ENCODE data around the gene SORBS1. TPM values are rescaled to one million over a fixed set of nuclear protein-coding genes. Genes with fewer than 3 reads are reported as not detected.

The SORBS1 gene
- total and polyA plus RNA-seq, 3 donors from 2014 or later, result 34.4 to 46.6 (median 38.8) TPM

GRCh38 chr10:95567903-95568630, 6.9 kb upstream of the SORBS1 start:
- Histone ChIP-seq H3K27ac (no peak overlapping the region), H3K36me3 (ENCODE audit: low read depth, missing control alignments) (no peaks in the 10 kb centered on the region), H3K9me3 (no peaks in the 10 kb centered on the region), H3K27me3 (no peaks in the 10 kb centered on the region), H3K4me1 (no peaks in the 10 kb centered on the region), H3K4me3 (no peak overlapping the region)
- intact Hi-C loops (cut with DNase I; ENCODE audit: low total_unique reads), result no loop called here
- DNase-seq, result no peak
- TF ChIP-seq, protein P1, sequence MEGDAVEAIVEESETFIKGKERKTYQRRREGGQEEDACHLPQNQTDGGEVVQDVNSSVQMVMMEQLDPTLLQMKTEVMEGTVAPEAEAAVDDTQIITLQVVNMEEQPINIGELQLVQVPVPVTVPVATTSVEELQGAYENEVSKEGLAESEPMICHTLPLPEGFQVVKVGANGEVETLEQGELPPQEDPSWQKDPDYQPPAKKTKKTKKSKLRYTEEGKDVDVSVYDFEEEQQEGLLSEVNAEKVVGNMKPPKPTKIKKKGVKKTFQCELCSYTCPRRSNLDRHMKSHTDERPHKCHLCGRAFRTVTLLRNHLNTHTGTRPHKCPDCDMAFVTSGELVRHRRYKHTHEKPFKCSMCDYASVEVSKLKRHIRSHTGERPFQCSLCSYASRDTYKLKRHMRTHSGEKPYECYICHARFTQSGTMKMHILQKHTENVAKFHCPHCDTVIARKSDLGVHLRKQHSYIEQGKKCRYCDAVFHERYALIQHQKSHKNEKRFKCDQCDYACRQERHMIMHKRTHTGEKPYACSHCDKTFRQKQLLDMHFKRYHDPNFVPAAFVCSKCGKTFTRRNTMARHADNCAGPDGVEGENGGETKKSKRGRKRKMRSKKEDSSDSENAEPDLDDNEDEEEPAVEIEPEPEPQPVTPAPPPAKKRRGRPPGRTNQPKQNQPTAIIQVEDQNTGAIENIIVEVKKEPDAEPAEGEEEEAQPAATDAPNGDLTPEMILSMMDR (IDR thresholded peaks at IDR 0.05), result no peak
- 83 to 85% methylated on average over 5 of the region's 5 CpGs for WGBS, 2 donors

DNA sequence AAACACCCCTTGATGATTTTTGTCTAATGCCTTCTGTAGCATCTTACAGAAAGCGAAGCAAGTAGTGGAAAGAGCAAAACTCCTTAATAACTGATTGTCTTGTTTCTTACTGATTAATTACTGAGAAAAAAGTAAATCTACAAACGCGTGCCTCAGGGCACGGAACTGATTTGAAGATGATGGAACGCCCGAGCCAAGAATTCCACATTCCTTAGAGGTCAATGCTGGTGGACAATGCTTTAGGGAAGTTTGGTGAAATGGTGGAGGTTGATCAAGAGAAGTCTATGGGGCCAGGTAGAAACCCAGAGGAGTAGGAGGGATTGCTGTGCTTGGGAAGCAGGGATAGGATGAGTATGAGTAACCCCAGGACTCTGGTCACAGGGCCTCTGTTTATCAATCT, 5.0 kb upstream of the SORBS1 start:
- no peaks in the 10 kb centered on the region for H3K4me1 ChIP-seq
- H3K36me3 ChIP-seq (ENCODE audit: low read depth, missing control alignments), result no peaks in the 10 kb centered on the region
- no peak overlapping the region for H3K4me3 ChIP-seq
- no peaks in the 10 kb centered on the region for H3K27me3 ChIP-seq
- 88 to 94% methylated on average over 6 of the region's 6 CpGs for whole genome bisulfite sequencing, 2 donors
- no peak overlapping the region for H3K27ac ChIP-seq
- no peaks in the 10 kb centered on the region for H3K9me3 ChIP-seq
- DNase-seq, result no peak
- TF ChIP-seq, protein P1 (IDR thresholded peaks at IDR 0.05), result no peak
- TF ChIP-seq POLR2A (IDR thresholded peaks at IDR 0.05), result no peak
- intact Hi-C loops (cut with DNase I; ENCODE audit: low total_unique reads), result no loop called here

- no peak overlapping the region for H3K4me3 ChIP-seq
- TF ChIP-seq, protein P1 (IDR thresholded peaks at IDR 0.05), result no peak
- TF ChIP-seq POLR2A (IDR thresholded peaks at IDR 0.05), result no peak
- H3K36me3 ChIP-seq (ENCODE audit: low read depth, missing control alignments), result no peaks in the 10 kb centered on the region
- no peak for DNase-seq
- no peak overlapping the region for H3K27ac ChIP-seq
- 82 to 86% methylated on average over 7 of the region's 7 CpGs for WGBS, 2 donors
- H3K27me3 ChIP-seq, result no peaks in the 10 kb centered on the region
- H3K4me1 ChIP-seq, result peaks cover 3% of the 10 kb centered on the region
- H3K9me3 ChIP-seq, result no peaks in the 10 kb centered on the region
- intact Hi-C loops (cut with DNase I; ENCODE audit: low total_unique reads), result no loop called here
Measured at GRCh38 chr10:95565336-95565735, 4.2 kb upstream of the SORBS1 start.

DNA sequence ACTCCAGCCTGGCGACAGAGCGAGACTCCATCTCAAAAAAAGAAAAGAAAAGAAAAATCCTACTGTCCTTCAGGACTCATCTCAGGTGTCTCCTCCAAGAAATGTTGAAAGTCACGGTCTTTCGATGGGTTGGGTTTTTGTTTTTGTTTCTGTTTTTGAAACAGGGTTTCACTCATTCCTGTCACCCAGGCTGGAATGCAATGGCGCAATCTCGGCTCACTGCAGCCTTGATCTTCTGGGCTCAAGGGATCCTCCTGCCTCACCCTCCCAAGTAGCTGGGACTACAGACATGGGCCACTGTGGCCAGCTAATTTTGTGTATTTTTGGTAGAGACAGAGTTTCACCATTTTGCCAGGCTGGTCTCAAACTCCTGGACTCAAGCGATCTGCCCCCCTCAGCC, 3.1 kb upstream of the SORBS1 start:
- Histone ChIP-seq H3K27me3 (no peaks in the 10 kb centered on the region), H3K4me1 (peaks cover 6% of the 10 kb centered on the region), H3K27ac (no peak overlapping the region), H3K36me3 (ENCODE audit: low read depth, missing control alignments) (no peaks in the 10 kb centered on the region), H3K9me3 (no peaks in the 10 kb centered on the region), H3K4me3 (no peak overlapping the region)
- no peak for DNase-seq
- intact Hi-C loops (cut with DNase I; ENCODE audit: low total_unique reads), result no loop called here
- no peak for TF ChIP-seq POLR2A (IDR thresholded peaks at IDR 0.05)
- TF ChIP-seq, protein P1 (IDR thresholded peaks at IDR 0.05), result no peak
- 95 to 96% methylated on average over 7 of the region's 7 CpGs for WGBS, 2 donors

Data from testis (tissue), 3 donors.